Hematopoietic multipotent progenitor cell treated with erythropoietin and hydrocortisone succinate and interleukin-3 and kit ligand, for 4 days (in vitro differentiated cells): ENCODE measurements around the gene ELMO1.
A peak's percentile ranks its signal among the peaks of the same experiment; 100 is the strongest.

Experiments
- DNase-seq: peaks from one replicate; pipeline ENCODE4 v3.0.0-alpha.2; 2015

The ELMO1 gene

DNA sequence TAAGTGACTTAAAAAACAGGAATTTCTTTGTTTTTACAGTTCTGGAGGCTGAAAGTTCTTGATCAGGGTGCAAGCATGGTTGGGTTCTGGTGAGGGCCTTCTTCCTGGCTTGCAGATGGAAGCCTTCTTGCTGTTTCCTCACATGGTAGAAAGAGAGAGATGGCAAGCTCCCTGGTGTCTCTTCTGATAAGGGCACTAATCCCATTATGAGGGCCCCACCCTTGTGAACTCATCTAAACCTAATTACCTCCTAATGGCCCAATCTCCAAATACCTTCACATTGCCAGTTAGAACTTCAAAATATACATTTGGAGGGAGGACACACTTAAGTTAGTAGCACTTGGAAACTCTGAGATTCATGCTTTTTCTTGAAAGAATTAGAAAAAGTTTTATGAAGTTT lies 410.0 kb downstream of the ELMO1 start:
- no peak for DNase-seq

DNA sequence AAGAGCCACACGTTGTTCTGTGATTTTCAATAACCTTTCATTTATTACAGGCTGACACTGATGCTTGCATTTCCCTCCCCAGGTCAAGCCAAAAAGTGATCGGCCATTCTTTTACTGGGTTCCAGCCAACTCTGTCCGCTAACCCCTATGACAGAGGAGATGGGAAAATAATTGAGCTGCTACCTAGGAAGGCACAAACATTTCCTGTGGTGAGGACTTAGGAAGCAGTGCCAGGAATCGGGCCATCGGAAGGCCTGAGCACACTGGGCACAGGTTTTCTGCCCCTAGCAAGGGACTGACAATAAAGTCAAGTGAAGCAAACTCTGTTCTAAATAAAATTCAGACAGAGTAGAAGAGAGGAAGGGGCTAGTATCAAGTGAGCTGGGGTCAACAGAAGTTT lies 411.4 kb downstream of the ELMO1 start:
- DNase-seq: no peak

DNA sequence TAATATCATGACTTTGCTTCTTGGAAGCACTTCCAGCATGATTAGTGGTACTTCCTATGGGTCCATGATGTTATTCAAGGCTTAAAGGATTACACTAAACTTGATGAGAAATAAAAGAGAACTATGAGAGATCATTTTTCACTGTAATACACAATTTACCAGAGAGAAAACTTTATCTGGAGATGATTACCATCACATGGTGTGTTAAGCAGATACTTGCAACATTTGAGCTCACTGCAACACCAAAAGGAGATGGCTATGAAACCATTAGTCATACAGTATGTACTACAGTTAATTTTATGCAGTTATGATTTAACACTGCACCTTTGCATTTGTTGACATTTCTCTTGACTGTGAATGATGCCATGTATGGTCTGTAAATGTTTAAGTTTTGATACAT lies 413.0 kb downstream of the ELMO1 start:
- peak; percentile 22 for DNase-seq

DNA sequence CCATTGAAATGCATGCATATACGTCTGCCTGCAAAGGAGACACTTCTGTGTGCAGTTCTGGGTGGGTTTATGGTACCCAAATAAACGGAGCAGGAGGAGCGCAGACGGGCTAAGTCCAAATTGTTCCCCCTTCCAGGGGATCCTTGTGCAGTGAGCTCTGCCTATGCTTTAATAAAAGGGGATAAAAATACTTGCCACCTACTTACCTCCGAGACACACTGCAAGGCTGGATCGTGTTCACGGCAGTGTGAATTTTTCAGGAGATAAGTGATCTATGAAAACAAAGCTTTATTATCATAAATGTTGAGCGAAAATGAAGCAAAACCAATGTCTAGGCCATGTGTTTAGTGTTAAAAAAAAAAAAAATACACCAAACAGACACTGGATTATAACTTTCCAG lies 415.5 kb downstream of the ELMO1 start:
- no peak for DNase-seq

DNA sequence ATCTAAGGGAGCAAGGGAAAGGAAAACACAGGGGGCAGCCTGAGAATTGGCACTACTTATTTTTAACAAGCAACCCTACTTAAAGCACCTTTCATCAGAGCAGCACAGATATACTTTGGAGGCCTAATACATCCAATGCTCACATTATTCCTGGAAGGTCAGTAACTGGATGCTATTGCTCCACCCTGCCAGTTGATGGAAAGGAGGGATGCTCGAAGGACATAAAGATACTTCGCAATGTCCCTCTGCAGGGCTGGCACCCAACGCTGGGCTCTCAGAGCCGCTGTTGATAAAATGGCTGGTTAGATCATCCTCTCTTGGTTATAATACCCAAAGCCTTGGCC lies 416.4 kb downstream of the ELMO1 start:
- no peak for DNase-seq

DNA sequence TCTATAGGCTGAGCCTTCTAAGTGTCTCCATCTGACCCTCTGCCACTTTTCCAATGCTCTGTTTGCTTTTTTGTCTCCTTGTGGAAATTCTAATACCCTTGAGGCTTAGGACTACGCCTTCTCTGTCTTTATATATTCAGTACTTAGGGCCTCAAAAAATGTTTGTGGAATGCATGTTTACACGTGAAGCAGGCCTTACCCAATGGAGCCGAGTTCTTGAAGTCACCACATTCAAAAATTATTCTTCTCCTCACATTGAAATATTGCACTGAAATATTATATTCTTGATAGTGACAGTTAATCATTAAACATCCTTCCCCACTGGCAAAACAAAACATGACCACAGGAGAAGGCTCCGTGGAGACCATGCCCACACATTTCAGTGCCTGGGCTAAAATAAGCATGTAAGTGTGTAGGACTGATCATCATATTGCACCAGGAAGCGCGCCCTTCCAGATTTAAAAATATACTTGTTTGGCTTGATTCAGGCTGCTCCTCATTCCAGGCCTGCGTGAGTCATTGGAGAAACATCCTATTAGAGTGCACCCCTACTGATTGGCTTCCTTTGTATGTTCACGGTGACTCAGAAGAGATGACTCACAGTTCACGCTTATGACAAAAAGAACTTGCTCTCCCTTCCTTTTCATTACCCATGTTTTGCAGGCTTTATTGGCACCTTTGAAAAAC lies 416.9 kb downstream of the ELMO1 start:
- peak; percentile 47 for DNase-seq

DNA sequence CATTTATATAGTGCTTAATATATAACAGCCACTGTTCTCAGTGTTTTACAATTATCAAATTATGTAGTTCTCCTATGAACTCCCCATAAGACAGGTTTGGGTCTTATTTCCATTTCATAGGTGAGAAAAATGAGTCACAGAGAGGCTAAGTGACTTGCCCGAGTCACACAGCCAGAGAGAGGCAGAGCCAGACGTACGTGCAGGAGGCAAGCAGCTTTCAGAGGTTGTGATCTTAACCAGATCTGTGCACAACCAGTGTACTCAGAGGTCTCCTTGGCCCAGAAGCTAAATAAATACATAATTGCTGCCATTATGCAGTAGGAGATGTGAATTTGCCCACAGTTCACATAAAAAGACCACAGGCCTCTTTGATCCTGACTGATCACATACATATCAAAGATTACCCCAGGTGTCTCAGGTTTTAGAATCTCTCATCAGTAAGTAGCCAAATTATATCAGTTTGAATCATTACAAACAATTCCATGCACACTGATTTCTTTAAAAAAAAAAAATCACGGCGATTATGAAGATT lies 419.7 kb downstream of the ELMO1 start:
- no peak for DNase-seq

DNA sequence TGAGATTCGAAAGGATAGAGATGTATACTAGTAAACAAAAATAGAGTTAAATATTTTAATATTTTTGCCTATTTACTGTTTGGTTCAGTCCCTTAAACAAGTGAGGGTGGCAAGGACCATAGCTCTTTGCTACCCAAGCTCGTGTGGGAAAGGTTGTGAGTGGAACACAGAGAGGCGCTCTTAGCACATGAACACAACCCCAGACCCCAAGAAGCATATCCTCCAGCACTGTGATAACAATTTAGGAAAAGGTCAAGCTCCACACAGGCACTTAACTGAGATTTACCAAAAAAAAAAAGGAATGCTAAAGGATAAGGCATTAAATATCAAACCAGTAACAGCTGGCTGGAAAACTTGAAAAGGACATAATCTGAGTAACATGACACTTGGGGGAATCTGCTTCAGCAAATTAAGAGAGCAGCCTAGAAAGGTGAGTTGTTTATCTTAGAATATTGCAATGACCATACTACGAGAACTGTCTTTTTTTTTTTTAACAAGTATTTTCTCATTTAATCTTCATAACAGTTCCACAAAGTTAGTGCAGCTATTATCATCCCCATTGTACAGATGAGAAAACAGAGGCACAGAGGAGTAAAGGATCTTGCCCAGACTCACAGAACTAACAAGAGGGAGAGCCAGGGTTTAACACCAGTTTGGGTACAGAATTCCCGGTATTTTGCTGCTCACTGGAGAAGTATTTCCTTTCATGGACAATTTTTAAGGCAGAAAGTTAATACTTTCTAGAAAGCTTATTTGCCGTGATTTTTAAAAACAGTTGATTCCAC lies 420.9 kb downstream of the ELMO1 start:
- DNase-seq: no peak

DNA sequence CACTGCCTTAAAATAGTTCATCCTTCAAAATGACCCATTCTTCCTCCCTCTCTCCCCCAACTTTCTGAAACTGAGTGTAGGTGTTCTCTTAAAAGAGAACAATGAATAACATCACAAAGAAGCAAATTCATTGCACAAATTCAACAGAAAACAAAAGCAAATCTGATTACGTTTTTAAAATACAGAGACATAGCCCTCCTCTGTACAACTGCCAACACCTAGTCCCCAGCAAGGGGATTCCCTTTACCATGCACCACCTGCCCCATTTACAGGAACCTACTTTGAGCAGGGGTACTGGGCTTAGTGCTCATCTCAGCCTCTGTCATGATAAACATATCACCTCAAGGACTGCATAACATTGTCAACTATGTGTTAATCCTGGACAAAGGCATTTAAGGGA lies 421.6 kb downstream of the ELMO1 start:
- no peak for DNase-seq

DNA sequence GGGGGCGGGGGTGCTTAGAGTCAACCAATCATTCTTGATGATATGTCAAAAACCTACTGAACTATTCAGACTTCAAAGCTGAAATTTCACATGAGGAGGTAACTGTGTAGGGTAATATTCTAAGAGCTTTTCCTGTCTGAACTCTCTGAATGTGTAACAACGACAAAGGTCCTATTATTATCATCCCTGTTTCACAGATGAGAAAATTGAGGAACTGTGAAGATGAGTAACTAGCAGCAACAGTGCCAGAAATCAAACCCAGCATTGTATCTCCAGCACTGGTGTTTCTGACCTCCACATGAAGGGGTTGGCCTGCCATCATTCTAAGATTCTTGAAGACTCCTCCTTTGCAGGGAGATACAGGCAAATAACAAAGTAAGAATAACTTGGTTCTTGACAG lies 429.7 kb downstream of the ELMO1 start:
- DNase-seq: no peak

DNA sequence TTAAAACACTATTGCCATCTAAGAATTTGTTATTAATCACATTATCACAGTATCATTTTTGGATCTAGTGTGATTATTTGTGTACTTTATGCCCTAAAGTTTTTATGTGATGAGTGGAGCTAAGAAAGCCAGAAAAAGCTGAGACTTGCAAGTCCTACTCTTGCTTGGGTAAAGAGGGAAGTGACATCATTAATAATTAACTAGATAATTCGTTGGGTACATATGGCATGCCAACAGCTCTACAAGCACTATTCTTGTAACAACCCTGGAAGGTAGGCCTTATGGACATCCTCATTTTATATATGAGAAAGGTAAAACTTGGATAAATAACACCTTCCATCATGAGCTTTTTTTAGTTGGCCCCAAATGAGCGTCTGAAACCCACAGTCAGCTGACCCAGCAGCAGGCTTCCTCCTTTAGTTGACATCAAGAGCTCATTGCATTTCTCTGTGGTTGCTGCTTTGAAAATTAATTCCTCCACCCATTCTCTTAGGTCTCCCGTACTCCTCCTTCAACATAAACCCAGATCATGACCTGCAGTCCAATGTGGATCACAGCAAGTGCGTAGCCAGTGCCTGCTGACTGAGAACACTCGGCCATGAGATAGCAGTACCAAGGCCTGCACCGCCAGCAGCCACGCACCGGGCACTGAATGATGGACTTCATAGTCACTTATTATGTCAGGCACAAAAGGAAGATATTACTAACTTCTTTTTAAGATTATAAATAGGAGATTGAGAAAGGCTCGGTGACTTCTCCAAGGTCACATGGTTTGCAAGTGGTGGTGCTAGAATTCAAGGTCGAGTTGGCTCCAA lies 432.4 kb downstream of the ELMO1 start:
- DNase-seq: peak; percentile 47

DNA sequence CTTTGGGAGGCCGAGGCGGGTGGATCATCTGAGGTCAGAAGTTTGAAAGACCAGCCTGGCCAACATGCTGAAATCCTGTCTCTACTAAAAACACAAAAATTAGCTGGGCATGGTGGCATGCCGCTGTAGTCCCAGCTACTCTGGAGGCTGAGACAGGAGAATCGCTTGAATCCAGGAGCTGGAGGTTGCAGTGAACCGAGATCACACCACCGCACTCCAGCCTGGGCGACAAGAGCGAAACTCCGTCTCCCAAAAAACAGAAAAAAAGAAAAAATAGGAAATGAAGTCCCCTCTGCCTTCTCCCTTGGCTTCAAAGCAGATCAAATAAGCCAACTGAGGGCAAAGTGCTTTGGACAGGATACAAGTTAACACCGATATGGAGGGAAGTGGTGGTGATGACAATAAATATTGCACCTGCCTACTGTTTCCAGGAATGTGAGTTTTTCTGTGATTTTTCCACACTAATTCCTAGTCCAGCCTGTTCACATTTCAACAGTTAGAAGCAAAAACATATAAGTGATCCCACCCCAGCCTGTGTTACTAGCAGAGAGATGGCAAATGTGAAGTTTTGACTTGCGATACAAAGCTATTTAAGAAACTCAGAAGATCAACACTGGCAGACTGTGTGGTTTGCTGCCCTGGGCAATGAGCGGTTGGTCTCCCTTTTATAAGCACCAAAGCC lies 433.2 kb downstream of the ELMO1 start:
- DNase-seq: no peak

DNA sequence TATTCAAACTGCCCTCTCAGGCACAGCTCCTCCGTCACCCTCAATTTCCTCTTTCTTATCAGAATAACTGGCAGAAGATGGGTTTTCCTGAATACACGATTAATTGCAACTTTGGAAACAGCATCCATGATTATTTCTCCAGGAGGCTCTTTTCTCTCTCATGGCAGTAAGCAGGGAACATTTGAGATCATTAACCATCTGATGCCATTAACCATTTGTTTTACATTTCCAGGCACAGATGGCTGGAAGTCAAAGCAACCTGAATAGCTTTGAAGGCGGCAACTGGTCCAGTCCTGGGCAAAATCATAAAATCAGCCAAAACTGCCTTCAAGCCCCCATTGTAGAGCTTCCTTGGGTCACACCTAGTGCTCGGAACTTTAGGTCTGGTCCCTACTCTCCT lies 434.9 kb downstream of the ELMO1 start:
- peak; percentile 35 for DNase-seq

DNA sequence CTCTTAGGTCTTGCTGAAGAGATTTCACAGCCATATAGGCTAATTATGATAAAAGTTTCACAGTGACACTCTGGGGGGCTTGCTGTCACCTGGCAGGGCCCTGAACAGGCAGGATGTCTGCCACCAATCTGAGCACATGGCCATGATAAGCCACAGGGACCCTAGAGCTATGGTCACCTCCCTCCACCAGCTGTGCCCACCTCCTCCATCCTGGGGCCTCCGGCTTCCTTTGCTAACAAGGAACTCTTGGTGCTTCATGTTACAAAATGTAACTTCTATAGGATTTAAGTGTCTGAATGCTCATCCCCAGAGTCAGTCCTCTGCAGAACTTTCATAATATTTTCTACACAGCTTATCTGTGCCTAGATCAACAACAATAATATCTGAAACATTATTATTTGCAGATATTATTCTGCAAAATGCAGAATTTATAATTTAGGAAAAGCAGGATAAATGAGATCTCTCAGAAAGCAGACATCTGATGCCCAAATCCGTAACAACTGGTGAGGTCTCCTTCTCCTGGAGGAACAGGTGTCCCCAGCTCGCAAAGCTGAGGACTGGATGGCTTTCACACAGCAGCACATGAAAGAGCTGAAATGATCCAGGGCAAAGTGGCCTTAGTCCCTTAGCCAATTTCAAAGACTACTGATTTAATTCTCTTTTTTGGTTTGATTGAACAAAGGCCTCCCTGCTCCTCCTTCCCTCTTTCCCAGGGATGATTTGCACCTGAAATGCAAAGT lies 437.3 kb downstream of the ELMO1 start:
- DNase-seq: no peak

DNA sequence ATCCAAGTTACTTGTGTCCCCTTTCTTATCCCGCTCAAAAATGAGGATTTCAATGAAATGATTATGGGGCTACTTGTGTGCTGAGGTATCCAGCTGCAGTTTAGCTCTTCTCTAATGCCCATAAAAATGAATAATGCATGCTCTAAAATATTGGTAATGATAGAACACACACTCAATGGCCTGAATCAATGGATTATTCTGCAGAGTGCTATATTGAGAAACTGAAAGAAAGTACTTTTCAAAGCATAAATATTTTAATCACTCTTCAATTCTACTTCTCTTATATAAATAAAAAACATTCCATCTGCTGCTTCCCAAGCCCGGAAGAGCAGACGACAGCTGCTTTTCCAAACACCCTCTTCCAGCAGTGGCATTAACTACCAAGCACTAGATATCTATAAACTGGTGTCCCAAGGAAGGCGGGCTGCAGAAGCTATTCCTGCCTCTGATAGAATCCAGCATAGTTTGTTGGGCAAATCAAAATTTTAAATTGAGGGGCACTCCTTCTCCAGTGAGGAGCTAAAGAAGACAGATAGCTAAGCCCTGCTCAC lies 439.5 kb downstream of the ELMO1 start:
- DNase-seq: no peak

DNA sequence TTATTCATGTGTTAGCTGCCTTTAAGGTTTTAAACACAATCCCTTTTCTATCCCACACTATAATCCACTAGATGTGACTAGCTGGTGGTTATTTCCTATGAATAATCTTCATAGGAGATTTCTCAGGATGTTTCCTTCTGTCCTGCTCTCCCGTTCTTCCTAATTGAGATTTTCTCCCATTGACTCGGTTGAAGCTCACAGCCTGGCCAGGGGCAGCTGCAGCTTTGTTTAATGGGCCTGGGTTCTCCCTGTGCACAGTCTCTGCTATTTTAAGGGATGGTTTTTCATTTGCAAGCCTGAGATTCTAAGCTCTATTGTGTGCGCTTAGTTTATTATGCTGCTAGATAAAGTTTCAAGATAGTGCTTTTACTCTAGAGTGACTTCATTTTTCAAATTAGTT lies 441.0 kb downstream of the ELMO1 start:
- DNase-seq: no peak

DNA sequence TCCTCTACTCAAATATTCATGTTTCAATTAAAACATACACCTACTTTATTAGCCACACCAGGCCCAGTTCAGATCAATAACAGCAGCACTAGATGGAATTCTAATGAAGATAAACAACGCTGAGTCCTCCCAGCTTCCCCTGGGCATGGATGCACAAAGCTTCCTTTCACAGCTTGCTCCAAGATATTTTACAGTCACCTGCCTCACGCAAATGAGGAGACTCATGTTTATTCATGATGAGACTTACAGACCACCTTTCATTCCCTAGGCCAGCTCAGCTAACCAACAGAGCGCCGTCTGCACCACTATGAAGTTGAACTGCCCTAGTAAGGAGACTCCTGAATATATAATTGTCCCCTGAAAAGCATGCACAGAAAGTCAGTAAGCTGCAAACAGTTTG lies 441.4 kb downstream of the ELMO1 start:
- no peak for DNase-seq

DNA sequence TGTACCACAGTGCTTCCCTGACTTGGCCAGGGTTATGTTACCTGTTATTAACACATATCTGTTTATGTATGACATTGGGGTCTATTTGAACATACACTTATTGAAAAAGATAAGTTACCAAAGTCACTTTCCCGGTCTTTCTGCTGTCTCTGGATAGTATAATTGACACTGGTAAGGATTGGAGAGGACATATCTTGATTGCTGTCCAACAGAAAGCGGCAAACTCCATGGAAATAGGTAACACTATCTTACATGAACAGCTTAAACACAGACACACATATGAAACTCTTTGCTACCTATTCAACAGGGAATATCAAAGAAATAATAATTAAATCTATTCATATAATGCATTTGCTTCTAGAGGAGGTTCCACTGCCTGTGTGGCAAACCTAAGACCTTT lies 441.9 kb downstream of the ELMO1 start:
- DNase-seq: no peak

DNA sequence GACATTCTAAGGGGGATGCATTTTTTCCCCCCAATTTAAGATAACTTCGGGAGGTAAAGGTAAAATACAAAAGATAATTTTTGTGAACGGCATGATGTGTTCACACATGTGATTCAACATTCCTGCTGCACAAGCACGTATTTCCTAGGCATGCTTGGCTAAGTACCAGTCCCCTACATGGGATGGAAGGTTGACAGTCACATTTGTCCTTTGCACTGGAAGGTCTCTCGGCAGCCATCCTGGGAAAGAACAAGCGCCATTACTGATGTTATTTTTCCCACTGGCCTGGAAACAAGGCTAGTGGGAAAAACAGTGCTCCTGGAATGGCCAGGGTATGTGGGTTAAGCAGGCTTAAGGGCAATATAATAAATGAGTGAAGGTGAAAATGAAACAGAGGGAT lies 448.2 kb downstream of the ELMO1 start:
- no peak for DNase-seq

DNA sequence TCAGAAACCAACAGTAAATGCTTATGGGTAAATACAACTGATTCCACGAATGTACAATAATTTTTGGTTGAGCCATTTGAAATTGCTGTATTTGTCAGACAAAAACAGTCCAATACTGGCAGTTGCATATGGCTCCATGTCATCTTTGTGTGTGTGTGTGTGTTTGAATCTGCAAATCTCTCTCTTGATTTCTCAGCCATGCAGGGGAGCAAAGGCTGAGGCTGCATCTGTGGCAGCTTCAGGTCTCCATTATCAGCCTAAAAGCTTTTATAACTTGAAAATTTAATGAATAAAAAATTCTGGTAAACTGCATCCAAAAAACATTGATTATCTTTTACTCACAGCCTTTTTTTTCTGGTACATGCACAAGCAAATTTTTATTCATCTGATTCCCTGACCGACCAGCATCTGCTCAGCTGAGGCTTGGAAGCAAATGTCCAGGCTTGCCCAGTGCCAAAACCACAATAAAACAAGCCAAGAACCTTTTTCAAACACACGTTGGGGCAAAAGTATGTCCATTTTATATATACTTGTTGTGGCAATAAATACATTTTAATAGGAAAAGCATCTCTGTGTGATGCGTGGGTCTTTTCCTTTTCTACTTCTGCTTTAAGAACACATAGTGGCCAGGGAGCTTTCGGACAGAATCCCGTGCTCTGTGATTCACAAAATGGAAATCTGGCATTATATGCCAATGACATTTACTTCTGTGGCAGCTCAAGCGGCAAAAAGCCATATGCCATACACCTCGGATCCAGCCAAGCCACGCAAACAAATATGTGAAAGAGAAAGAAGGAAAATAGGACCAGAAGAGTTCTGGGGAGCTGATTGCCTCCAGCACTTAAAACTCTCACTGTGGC lies 448.8 kb downstream of the ELMO1 start:
- DNase-seq: no peak

DNA sequence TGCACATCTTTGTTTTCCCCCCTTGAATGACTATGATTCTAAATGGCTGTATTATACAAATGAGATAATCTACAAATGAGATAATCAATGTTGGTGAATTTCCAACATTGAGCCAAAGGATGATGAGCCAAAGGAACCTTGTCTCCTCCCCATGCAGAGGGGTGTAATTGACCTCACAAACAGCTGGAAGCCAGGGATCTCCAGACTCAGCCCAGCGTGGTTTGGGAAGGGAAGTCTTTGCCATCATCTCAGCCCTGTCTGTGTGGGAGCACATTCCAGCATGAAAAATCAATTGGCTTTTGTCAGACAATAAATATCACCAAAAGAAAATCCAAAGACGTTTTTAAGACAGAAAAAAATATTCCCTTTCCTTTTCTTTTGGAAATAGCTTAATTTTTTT lies 452.9 kb downstream of the ELMO1 start:
- DNase-seq: no peak
